Measurements from ENCODE around the gene SH3RF3. TPM values are rescaled to one million over a fixed set of nuclear protein-coding genes. Genes with fewer than 3 reads are reported as not detected.

SH3RF3 gene
- total RNA-seq, 1 experiment from 2014 or later, result 0.98 TPM

GRCh38 chr2:109387221-109387735 is 258.3 kb downstream of the SH3RF3 start:
- no peaks in the 10 kb centered on the region for H3K9me3 ChIP-seq
- H3K4me1 ChIP-seq, result no peaks in the 10 kb centered on the region
- BruUV-seq (replicated peaks), result no TSS peak
- ChIA-PET POLR2A (interaction anchor here (0.6 kb wide), 1 partner anchor 181 kb away, joined by 6 read pairs; no protein-coding TSS in a partner anchor), CTCF (interaction anchor here (1.4 kb wide), 1 partner anchor 9 kb away, joined by 4 read pairs; no protein-coding TSS in a partner anchor)
- H3K27me3 ChIP-seq (replicated peaks; ENCODE audit: control insufficient read depth, insufficient read depth, low read length), result no peaks in the 10 kb centered on the region
- DNase-seq, result no peak
- H3K4me3 Mint-ChIP-seq (ENCODE audit: unreplicated experiment), result no peak overlapping the region
- intact Hi-C loops (cut with micrococcal nuclease; ENCODE audit: unreplicated experiment), result no loop called here
- H3K4me3 ChIP-seq (ENCODE audit: low read depth, low read length), result no peak overlapping the region
- H3K27ac Mint-ChIP-seq (ENCODE audit: unreplicated experiment), result no peak overlapping the region
- H3K9me3 Mint-ChIP-seq (ENCODE audit: unreplicated experiment), result no peaks in the 10 kb centered on the region
- H3K4me1 Mint-ChIP-seq (ENCODE audit: low read depth, unreplicated experiment), result no peaks in the 10 kb centered on the region
- no peaks in the 10 kb centered on the region for H3K36me3 ChIP-seq (ENCODE audit: control insufficient read depth, insufficient read depth, low read length)
- peaks cover 3% of the 10 kb centered on the region for H3K27me3 Mint-ChIP-seq (ENCODE audit: insufficient read depth, unreplicated experiment)
- no peak for TF ChIP-seq CTCF (IDR thresholded peaks at IDR 0.05; ENCODE audit: insufficient read depth in 1 of 2, low read depth in 1 of 2, low read length in 1 of 2, severe bottlenecking in 1 of 2, unreplicated experiment in 1 of 2)
- no peaks in the 10 kb centered on the region for H3K36me3 Mint-ChIP-seq (ENCODE audit: insufficient read depth, unreplicated experiment)

GRCh38 chr2:109387778-109388469 is 258.9 kb downstream of the SH3RF3 start:
- H3K27me3 ChIP-seq (replicated peaks; ENCODE audit: control insufficient read depth, insufficient read depth, low read length), result no peaks in the 10 kb centered on the region
- H3K4me3 ChIP-seq (ENCODE audit: low read depth, low read length), result no peak overlapping the region
- H3K9me3 ChIP-seq, result no peaks in the 10 kb centered on the region
- Mint-ChIP-seq H3K27me3 (ENCODE audit: insufficient read depth, unreplicated experiment) (no peaks in the 10 kb centered on the region), H3K4me3 (ENCODE audit: unreplicated experiment) (no peak overlapping the region), H3K27ac (ENCODE audit: unreplicated experiment) (no peak overlapping the region), H3K4me1 (ENCODE audit: low read depth, unreplicated experiment) (no peaks in the 10 kb centered on the region), H3K36me3 (ENCODE audit: insufficient read depth, unreplicated experiment) (no peaks in the 10 kb centered on the region), H3K9me3 (ENCODE audit: unreplicated experiment) (no peaks in the 10 kb centered on the region)
- 0 out of 2 replicates have a peak, but pooled peaks cover 1% of the 10 kb centered on the region for H3K4me1 ChIP-seq
- ChIA-PET CTCF (interaction anchor here (1.0 kb wide), 1 partner anchor 122 kb away, joined by 4 read pairs; no protein-coding TSS in a partner anchor), POLR2A (no interaction called here)
- TF ChIP-seq CTCF (IDR thresholded peaks at IDR 0.05; ENCODE audit: insufficient read depth in 1 of 2, low read depth in 1 of 2, low read length in 1 of 2, severe bottlenecking in 1 of 2, unreplicated experiment in 1 of 2), result no peak
- BruUV-seq (replicated peaks), result no TSS peak
- no peaks in the 10 kb centered on the region for H3K36me3 ChIP-seq (ENCODE audit: control insufficient read depth, insufficient read depth, low read length)
- intact Hi-C loops (cut with micrococcal nuclease; ENCODE audit: unreplicated experiment), result no loop called here
- DNase-seq, result no peak

- CTCF ChIA-PET, result no interaction called here
- no peaks in the 10 kb centered on the region for H3K9me3 ChIP-seq
- Mint-ChIP-seq H3K4me3 (ENCODE audit: unreplicated experiment) (no peak overlapping the region), H3K4me1 (ENCODE audit: low read depth, unreplicated experiment) (no peaks in the 10 kb centered on the region), H3K27me3 (ENCODE audit: insufficient read depth, unreplicated experiment) (no peaks in the 10 kb centered on the region), H3K36me3 (ENCODE audit: insufficient read depth, unreplicated experiment) (no peaks in the 10 kb centered on the region), H3K9me3 (ENCODE audit: unreplicated experiment) (no peaks in the 10 kb centered on the region), H3K27ac (ENCODE audit: unreplicated experiment) (no peak overlapping the region)
- H3K36me3 ChIP-seq (ENCODE audit: control insufficient read depth, insufficient read depth, low read length), result no peaks in the 10 kb centered on the region
- BruUV-seq (replicated peaks), result no TSS peak
- no peak for TF ChIP-seq CTCF (IDR thresholded peaks at IDR 0.05; ENCODE audit: insufficient read depth in 1 of 2, low read depth in 1 of 2, low read length in 1 of 2, severe bottlenecking in 1 of 2, unreplicated experiment in 1 of 2)
- DNase-seq, result no peak
- H3K27me3 ChIP-seq (replicated peaks; ENCODE audit: control insufficient read depth, insufficient read depth, low read length), result no peaks in the 10 kb centered on the region
- POLR2A ChIA-PET, result no interaction called here
- intact Hi-C loops (cut with micrococcal nuclease; ENCODE audit: unreplicated experiment), result no loop called here
- no peak overlapping the region for H3K4me3 ChIP-seq (ENCODE audit: low read depth, low read length)
- 0 out of 2 replicates have a peak, but pooled peaks cover 3% of the 10 kb centered on the region for H3K4me1 ChIP-seq
Observed at GRCh38 chr2:109391243-109391642, 262.2 kb downstream of the SH3RF3 start.

Data from Caco-2 (cell line).